Inflammatory macrophage (primary cell): Measurements from ENCODE around the gene ZC3HAV1.

Source experiments
- DNase-seq, 2 donors: peaks; one replicate each; pipeline ENCODE4 v3.0.0-alpha.2; 2020 to 2022

The ZC3HAV1 gene

GRCh38 chr7:139016931-139017511, 92.5 kb downstream of the ZC3HAV1 start:
- DNase-seq, result peak; percentile 55 to 67

DNA sequence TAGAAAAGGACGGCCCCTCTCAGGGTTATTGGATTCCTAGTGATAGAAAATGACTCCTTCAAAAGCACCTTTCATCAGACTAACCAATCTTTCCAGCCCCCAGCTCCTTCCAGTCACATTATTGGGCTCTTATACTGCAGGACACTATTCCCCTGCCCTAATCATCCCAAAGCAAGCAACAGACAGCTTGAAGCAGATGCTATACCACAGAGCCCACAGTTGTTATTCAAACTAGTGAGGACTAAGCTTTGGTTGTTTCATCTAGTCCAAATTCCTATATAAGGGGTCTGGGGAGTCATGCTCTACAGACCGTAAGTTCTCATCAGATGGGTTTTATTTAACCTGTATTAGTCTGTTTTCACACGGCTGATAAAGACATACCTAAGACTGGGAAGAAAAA, 98.1 kb downstream of the ZC3HAV1 start:
- no peak for DNase-seq

- DNase-seq, result no peak
Observed at GRCh38 chr7:139004321-139005090, 105.0 kb downstream of the ZC3HAV1 start.

DNA sequence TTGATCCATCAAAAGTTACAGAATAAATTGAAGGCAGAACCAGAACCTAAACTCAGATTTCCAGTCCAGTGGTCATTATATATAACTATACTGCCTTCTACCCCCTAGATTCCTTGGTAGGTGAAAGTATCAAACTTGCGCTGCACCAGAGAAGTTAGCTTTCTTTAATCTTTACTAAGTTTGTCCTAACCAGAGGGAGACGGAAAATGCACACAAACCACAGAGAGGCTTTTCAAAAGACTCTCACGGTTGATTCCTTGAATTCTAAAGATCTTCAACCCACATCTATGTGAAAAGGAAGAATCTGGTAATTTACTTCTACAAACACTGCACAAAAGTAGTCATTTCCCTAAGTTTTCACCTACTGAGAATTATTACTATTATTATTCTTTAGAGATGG, 110.1 kb downstream of the ZC3HAV1 start:
- no peak for DNase-seq
